B cell (primary cell): Measurements from ENCODE around the gene PNPLA5.

ENCODE experiments used
- CTCF ChIP-seq: fragments of 200-600 bp; IDR thresholded peaks from one replicate; pipeline ENCODE4 v1.8.0; 2022; ENCODE audit warnings: antibody characterized with exemption, mild to moderate bottlenecking
- EZH2 ChIP-seq: IDR thresholded peaks from 2 replicates; pipeline ENCODE4 v1.6.1; 2012; ENCODE audit warnings: borderline replicate concordance, low read depth, mild to moderate bottlenecking, moderate library complexity, low read length; ENCODE audit not compliant: insufficient read depth, poor library complexity, severe bottlenecking

GRCh38 chr22:43889201-43889859, 2.5 kb downstream of the PNPLA5 start:
- TF ChIP-seq EZH2 (no peak), CTCF (no peak)
